IMR-90 (cell line): Measurements from ENCODE around the gene TRIP11. TPM values are rescaled to one million over a fixed set of nuclear protein-coding genes. Genes with fewer than 3 reads are reported as not detected.
"Not testable (repeated sequence)": the region's sequence is repeated elsewhere in the genome, so short reads cannot be mapped to it uniquely, and the experiment has no call there.

Source experiments
- ATAC-seq: fragments of 200-7000 bp; cut with Tn5 transposase; 2 replicates; pipeline ENCODE4 v1.9.1; 2020; ENCODE audit warnings: low read depth, mild to moderate bottlenecking, moderate library complexity
- BruUV-seq: library from RNA; stranded (reverse); fragments of 400-500 nt; replicated peaks from 2 replicates; lab custom pipeline; 2021; lab: Mats Ljungman, UMichigan
- CTCF ChIA-PET: fragments of 300-600 bp; formaldehyde crosslinking; extraction: SDS; loops from one replicate; lab custom pipeline; 2021; ENCODE audit warnings: antibody characterized with exemption; lab: Yijun Ruan, JAX
- POLR2A ChIA-PET: fragments of 300-600 bp; sonication (Branson Sonifier 250); formaldehyde crosslinking; loops from one replicate; lab custom pipeline; 2022; ENCODE audit warnings: antibody characterized with exemption; ENCODE audit not compliant: unreplicated experiment; lab: Charles Lee
- DNase-seq: peaks from one replicate; pipeline ENCODE4 v3.0.0; 2013
- H2AFZ ChIP-seq: replicated peaks from 2 replicates; pipeline ENCODE3; 2013; ENCODE audit warnings: low read length, mild to moderate bottlenecking; ENCODE audit not compliant: poor library complexity
- H2AK5ac ChIP-seq: 2 replicates; pipeline ENCODE4 v1.6.1; 2013; ENCODE audit warnings: low read depth, low read length, inconsistent platforms
- H2AK9ac ChIP-seq: replicated peaks from 2 replicates; pipeline ENCODE3; 2013; ENCODE audit warnings: mild to moderate bottlenecking, low read depth, low read length, moderate library complexity; ENCODE audit not compliant: poor library complexity
- H2BK120ac ChIP-seq: 2 replicates; pipeline ENCODE4 v1.6.1; 2013; ENCODE audit warnings: low read depth, low read length, inconsistent platforms
- H2BK15ac ChIP-seq: 3 replicates; pipeline ENCODE4 v1.6.1; 2013; ENCODE audit warnings: low read depth, low read length, inconsistent platforms
- H2BK20ac ChIP-seq: 2 replicates; pipeline ENCODE4 v1.6.1; 2013; ENCODE audit warnings: low read depth, mild to moderate bottlenecking, inconsistent platforms, low read length, moderate library complexity
- H2BK5ac ChIP-seq: 2 replicates; pipeline ENCODE4 v1.6.1; 2013; ENCODE audit warnings: mild to moderate bottlenecking, low read depth, low read length, inconsistent platforms; ENCODE audit not compliant: poor library complexity, severe bottlenecking
- H3K14ac ChIP-seq: replicated peaks from 2 replicates; pipeline ENCODE4 v1.6.1; 2013; ENCODE audit warnings: low read depth, low read length, inconsistent platforms
- H3K18ac ChIP-seq: 2 replicates; pipeline ENCODE4 v1.6.1; 2013; ENCODE audit warnings: low read depth, low read length, control low read depth
- H3K23ac ChIP-seq: 2 replicates; pipeline ENCODE4 v1.6.1; 2013; ENCODE audit warnings: low read depth, low read length, inconsistent platforms
- H3K27ac ChIP-seq: 2 replicates; pipeline ENCODE4 v1.5.1; 2013; ENCODE audit warnings: mild to moderate bottlenecking, control low read depth, low read length; ENCODE audit not compliant: insufficient read depth
- H3K27me3 ChIP-seq: 2 replicates; pipeline ENCODE4 v1.6.1; 2013; ENCODE audit warnings: low read length; ENCODE audit not compliant: control insufficient read depth, insufficient read depth
- H3K36me3 ChIP-seq: 2 replicates; pipeline ENCODE4 v1.6.1; 2013; ENCODE audit warnings: low read length, mixed read lengths; ENCODE audit not compliant: control insufficient read depth, insufficient read depth
- H3K4ac ChIP-seq: 2 replicates; pipeline ENCODE4 v1.6.1; 2013; ENCODE audit warnings: low read depth, low read length, inconsistent platforms
- H3K4me1 ChIP-seq: 2 replicates; pipeline ENCODE4 v1.6.1; 2013; ENCODE audit warnings: low read length, mixed read lengths; ENCODE audit not compliant: control insufficient read depth, insufficient read depth
- H3K4me2 ChIP-seq: 2 replicates; pipeline ENCODE4 v1.6.1; 2013; ENCODE audit warnings: low read depth, mild to moderate bottlenecking, control low read depth, low read length, moderate library complexity
- H3K4me3 ChIP-seq: 2 replicates; pipeline ENCODE4 v1.5.1; 2013; ENCODE audit warnings: low read depth, mild to moderate bottlenecking, control low read depth, low read length, moderate library complexity; ENCODE audit not compliant: insufficient read depth
- H3K56ac ChIP-seq: 2 replicates; pipeline ENCODE4 v1.6.1; 2013; ENCODE audit warnings: low read length, inconsistent platforms; ENCODE audit not compliant: insufficient read depth; ENCODE audit errors: extremely low read depth
- H3K79me1 ChIP-seq, 2 experiments: 2 replicates each; pipeline ENCODE4 v1.6.1; 2013; ENCODE audit warnings: low read length in 2 of 2, inconsistent platforms in 1 of 2, low read depth in 1 of 2
- H3K9ac ChIP-seq: 2 replicates; pipeline ENCODE4 v1.6.1; 2013; ENCODE audit warnings: low read depth, low read length, control low read depth
- H3K9me1 ChIP-seq: 2 replicates; pipeline ENCODE4 v1.6.1; 2013; ENCODE audit warnings: low read length, inconsistent platforms; ENCODE audit not compliant: insufficient read depth
- H3K9me3 ChIP-seq: 2 replicates; pipeline ENCODE4 v1.6.1; 2013; ENCODE audit warnings: low read length; ENCODE audit not compliant: control insufficient read depth, insufficient read depth
- H4K20me1 ChIP-seq: 2 replicates; pipeline ENCODE4 v1.6.1; 2013; ENCODE audit warnings: low read length, inconsistent platforms; ENCODE audit not compliant: insufficient read depth
- H4K5ac ChIP-seq: 2 replicates; pipeline ENCODE4 v1.6.1; 2013; ENCODE audit warnings: mild to moderate bottlenecking, low read depth, low read length, control low read depth
- H4K8ac ChIP-seq, 2 experiments: 2 replicates each; pipeline ENCODE4 v1.6.1; 2013; ENCODE audit warnings: low read depth in 2 of 2, low read length in 2 of 2, control low read depth in 1 of 2, inconsistent platforms in 1 of 2
- H4K91ac ChIP-seq: 2 replicates; pipeline ENCODE4 v1.6.1; 2013; ENCODE audit warnings: low read depth, low read length, inconsistent platforms; ENCODE audit not compliant: insufficient read depth
- WGBS, 2 experiments: methylation state at CpG; one replicate each; pipeline versions ENCODE4 v1.1.5 to v1.1.7; 2013; ENCODE audit warnings: missing lambda C conversion rate in 2 of 2; ENCODE audit not compliant: insufficient read length in 1 of 2; ENCODE audit errors: extremely low coverage in 2 of 2; 5-methylcytosine and 5-hydroxymethylcytosine counted together
- dilution Hi-C: fragments of 300-500 bp; cut with HindIII; formaldehyde crosslinking; loops from one replicate; pipeline ENCODE4 v1.14.3; 2018; ENCODE audit warnings: low sequenced_read_pairs; ENCODE audit not compliant: unreplicated experiment
- in situ Hi-C: fragments of 300-500 bp; cut with MboI; formaldehyde crosslinking; loops from 3 replicates; pipeline ENCODE4 v1.14.3; 2019; ENCODE audit warnings: low sequenced_read_pairs, inconsistent platforms, mixed read lengths
- intact Hi-C: fragments of 100-400 bp; cut with micrococcal nuclease; formaldehyde crosslinking; loops from 2 replicates; pipeline ENCODE4 v1.10.0; 2022
- polyA plus RNA-seq, 3 experiments: library from polyadenylated mRNA; depleted of rRNA; stranded (reverse); fragments of >200 nt; gene quantifications; 2 replicates each; pipeline ENCODE4 v1.2.3, GENCODE V29; 2012; ENCODE audit warnings: low replicate concordance in 1 of 3
- total RNA-seq: library from RNA; depleted of rRNA; stranded (reverse); fragments of >200 nt; gene quantifications from 2 replicates; pipeline ENCODE4 v1.2.3, GENCODE V29; 2012

The TRIP11 gene
- total and polyA plus RNA-seq, 2 of the 4 experiments (the other 2 are of a cell fraction) = 6.8 to 83.5 TPM

GRCh38 chr14:92045904-92046303 lies 6.0 kb upstream of the TRIP11 start:
- CTCF ChIA-PET, H3K9me3 ChIP-seq, H3K36me3 ChIP-seq, in situ Hi-C loops, H3K9me1 ChIP-seq, H2AFZ ChIP-seq, H4K20me1 ChIP-seq, H2AK9ac ChIP-seq, H3K9ac ChIP-seq, H4K8ac ChIP-seq, H3K4me2 ChIP-seq, H3K18ac ChIP-seq, H3K23ac ChIP-seq, H4K5ac ChIP-seq, dilution Hi-C loops, DNase-seq, H3K56ac ChIP-seq, POLR2A ChIA-PET, H2BK5ac ChIP-seq, H2BK120ac ChIP-seq, ATAC-seq, H4K91ac ChIP-seq, H3K14ac ChIP-seq, H2BK20ac ChIP-seq, H3K4me1 ChIP-seq, H3K27me3 ChIP-seq, intact Hi-C loops, H2BK15ac ChIP-seq, H3K4me3 ChIP-seq, BruUV-seq, H3K4ac ChIP-seq, H2AK5ac ChIP-seq, H3K27ac ChIP-seq: not testable (repeated sequence)
- peaks cover 0 to 12% of the 10 kb centered on the region in 2 experiments; a peak in 3 of 4 replicates for H3K79me1 ChIP-seq
- WGBS, 2 experiments = 100% methylated on average over 1 of the region's 7 CpGs; no CpG with 5 or more reads in 1 of the 2 experiments

GRCh38 chr14:92041766-92042165 lies 1.9 kb upstream of the TRIP11 start:
- intact Hi-C loops = loop anchor here (2.0 kb wide), 1 partner anchor 65 kb away; the partner anchor contains the start of gene ATXN3
- H2AK9ac ChIP-seq, H4K91ac ChIP-seq, H3K4me1 ChIP-seq, H3K18ac ChIP-seq, H3K27me3 ChIP-seq, CTCF ChIA-PET, BruUV-seq, H2BK5ac ChIP-seq, H3K23ac ChIP-seq, DNase-seq, ATAC-seq, POLR2A ChIA-PET, H3K4me3 ChIP-seq, H3K36me3 ChIP-seq, H3K4ac ChIP-seq, H2BK15ac ChIP-seq, H3K9me1 ChIP-seq, H2AK5ac ChIP-seq, H3K9ac ChIP-seq, in situ Hi-C loops, H3K14ac ChIP-seq, H3K56ac ChIP-seq, H2BK20ac ChIP-seq, H3K4me2 ChIP-seq, dilution Hi-C loops, H2BK120ac ChIP-seq, H2AFZ ChIP-seq, H3K27ac ChIP-seq, H3K9me3 ChIP-seq, H4K8ac ChIP-seq, H4K5ac ChIP-seq: not testable (repeated sequence)
- peaks cover 12% of the 10 kb centered on the region; the same call in 1 of the 2 replicates for H4K20me1 ChIP-seq
- WGBS, 2 experiments = 88% methylated on average over 1 of the region's 2 CpGs; no CpG with 5 or more reads in 1 of the 2 experiments
- peaks cover 4 to 39% of the 10 kb centered on the region in 2 experiments; a peak in 3 of 4 replicates for H3K79me1 ChIP-seq
